ENCODE measurements around the gene LRP4.

The LRP4 gene

GRCh38 chr11:46826310-46827044 lies 91.9 kb downstream of the LRP4 start:
- TF ChIP-seq CTCF (IDR thresholded peaks at IDR 0.05; ENCODE audit: low read length, missing control alignments) = no peak
- H3K4me3 ChIP-seq (replicated peaks; ENCODE audit: low read depth, low read length) = peak overlapping the region; percentile 77
- peak; percentile 79 for DNase-seq (ENCODE audit: low read depth)

- peak; percentile 58 for DNase-seq (ENCODE audit: low read depth)
- peak; percentile 33 for TF ChIP-seq CTCF (IDR thresholded peaks at IDR 0.05; ENCODE audit: low read length, missing control alignments)
Observed at GRCh38 chr11:46808799-46809431, 109.4 kb downstream of the LRP4 start.

More at GRCh38 chr11:46808799-46809431, 109.4 kb downstream of the LRP4 start:
- no peak overlapping the region for H3K4me3 ChIP-seq (replicated peaks; ENCODE audit: low read depth, low read length)
